ENCODE results near the gene IDE. TPM values are rescaled to one million over a fixed set of nuclear protein-coding genes. Genes with fewer than 3 reads are reported as not detected.

IDE gene
- total RNA-seq: 10 to 100 TPM; 38.8 to 95.2 (median 46.7) TPM

DNA sequence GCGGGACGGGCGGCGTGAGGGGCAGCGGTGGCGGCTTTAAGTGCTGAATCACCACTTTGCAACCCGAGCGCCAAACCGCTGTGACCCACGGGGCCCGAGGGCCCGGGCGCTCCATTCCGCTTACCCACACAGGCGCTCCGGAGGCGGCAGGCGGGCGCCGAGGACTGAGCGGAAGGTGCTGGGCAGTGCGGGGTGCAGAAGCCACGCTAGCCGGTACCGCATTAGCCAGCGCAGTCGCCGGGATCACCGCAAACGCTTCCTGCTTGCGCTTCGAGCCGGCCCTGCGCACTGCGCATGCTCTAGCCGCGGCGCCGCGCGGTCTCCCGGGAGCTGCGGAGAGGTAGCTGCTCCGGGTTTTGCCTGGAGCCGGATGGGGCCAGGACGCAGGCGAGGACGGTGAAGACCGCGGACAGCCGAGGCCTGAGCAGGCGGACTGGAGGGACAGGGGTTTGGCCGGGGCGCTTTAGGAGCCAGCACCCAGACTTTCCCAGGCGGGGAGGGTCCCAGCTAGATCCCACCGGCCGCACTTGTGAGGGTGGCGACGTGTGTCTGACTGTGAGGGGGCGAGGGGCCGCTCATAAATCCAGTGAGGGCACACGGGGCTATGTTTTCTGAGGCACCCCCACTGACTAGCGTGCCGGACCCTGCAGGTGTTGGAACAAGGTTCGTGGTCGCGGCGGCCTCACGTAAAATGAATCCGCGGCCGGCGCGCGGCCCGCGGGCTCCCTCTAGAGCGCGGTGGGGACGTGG is at the start of gene IDE:
Gene IDE, minus strand, starts transcription at position 296 of the 750 bp plus-strand sequence. Its CDS starts 74 bp downstream, at position 222.
- 0 to 1% methylated on average over 26 to 33 of the region's 80 CpGs for WGBS, 2 donors
- no peaks in the 10 kb centered on the region for H3K27me3 ChIP-seq
- intact Hi-C loops (cut with DNase I): loop anchor here (5.0 to 10.0 kb wide), 2 partner anchors 57 to 311 kb away; no protein-coding TSS in a partner anchor
- TF ChIP-seq, protein P1, sequence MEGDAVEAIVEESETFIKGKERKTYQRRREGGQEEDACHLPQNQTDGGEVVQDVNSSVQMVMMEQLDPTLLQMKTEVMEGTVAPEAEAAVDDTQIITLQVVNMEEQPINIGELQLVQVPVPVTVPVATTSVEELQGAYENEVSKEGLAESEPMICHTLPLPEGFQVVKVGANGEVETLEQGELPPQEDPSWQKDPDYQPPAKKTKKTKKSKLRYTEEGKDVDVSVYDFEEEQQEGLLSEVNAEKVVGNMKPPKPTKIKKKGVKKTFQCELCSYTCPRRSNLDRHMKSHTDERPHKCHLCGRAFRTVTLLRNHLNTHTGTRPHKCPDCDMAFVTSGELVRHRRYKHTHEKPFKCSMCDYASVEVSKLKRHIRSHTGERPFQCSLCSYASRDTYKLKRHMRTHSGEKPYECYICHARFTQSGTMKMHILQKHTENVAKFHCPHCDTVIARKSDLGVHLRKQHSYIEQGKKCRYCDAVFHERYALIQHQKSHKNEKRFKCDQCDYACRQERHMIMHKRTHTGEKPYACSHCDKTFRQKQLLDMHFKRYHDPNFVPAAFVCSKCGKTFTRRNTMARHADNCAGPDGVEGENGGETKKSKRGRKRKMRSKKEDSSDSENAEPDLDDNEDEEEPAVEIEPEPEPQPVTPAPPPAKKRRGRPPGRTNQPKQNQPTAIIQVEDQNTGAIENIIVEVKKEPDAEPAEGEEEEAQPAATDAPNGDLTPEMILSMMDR (IDR thresholded peaks at IDR 0.05): peak in 5 of 6 experiments; percentile 51 to 90 (median 77)
- TF ChIP-seq POLR2A (IDR thresholded peaks at IDR 0.05): peak; percentile 6 to 80
- peak within 1 kb of the TSS; percentile 60 to 76 (median 70) for H3K4me3 ChIP-seq (replicated peaks in 1 of 3)
- H3K9me3 ChIP-seq: no peaks in the 10 kb centered on the region
- peaks cover 21 to 22% of the 10 kb centered on the region in 2 donors for H3K4me1 ChIP-seq
- H3K36me3 ChIP-seq: no peaks in the 10 kb centered on the region
- peak; percentile 90 for DNase-seq
- H3K27ac ChIP-seq: peak within 1 kb of the TSS; percentile 32 to 97 (median 95)

DNA sequence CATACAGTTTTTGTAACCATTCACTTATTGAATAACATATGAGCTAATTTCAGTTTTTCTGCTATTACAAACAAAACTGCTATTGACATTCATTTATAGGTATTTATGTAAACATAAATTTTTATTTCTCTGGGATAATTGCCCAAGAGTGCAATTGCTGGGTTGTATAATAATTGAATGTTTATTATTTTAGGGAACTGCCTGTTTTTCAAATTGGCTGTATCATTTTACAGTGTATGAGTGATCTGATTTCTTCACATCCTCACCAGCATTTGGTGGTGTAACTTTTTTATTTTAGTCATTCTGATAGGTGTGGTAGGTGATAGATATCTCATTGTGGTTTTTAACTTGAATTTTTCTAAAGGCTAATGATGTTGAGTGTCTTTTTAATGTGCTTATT is 45.5 kb upstream of the IDE start:
- Histone ChIP-seq H3K4me3 (replicated peaks in 1 of 3) (no peak overlapping the region), H3K9me3 (no peaks in the 10 kb centered on the region), H3K27me3 (no peaks in the 10 kb centered on the region), H3K27ac (no peak overlapping the region), H3K4me1 (no peaks in the 10 kb centered on the region), H3K36me3 (no peaks in the 10 kb centered on the region)
- intact Hi-C loops (cut with DNase I): no loop called here
- no peak for TF ChIP-seq POLR2A (IDR thresholded peaks at IDR 0.05)
- TF ChIP-seq, protein P1 (IDR thresholded peaks at IDR 0.05): no peak
- no peak for DNase-seq

DNA sequence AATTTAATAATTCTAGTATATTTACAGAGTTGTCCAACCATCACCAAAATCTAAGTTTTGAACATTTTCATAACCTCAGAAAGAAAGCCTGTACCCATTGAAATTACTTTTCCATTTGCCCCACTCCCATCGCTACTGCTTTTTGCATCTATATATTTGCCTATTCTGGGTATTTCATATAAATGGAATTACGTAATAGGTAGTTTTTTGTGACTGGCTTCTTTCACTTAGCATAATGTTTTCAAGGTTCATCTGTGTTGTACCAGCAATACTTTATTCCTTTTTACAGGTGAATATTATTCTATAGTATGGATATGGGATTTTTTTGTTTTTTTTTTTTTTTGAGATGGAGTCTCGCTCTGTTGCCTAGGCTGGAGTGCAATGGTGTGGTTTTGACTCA is 41.6 kb upstream of the IDE start:
- Histone ChIP-seq H3K27me3 (no peaks in the 10 kb centered on the region), H3K9me3 (no peaks in the 10 kb centered on the region), H3K36me3 (no peaks in the 10 kb centered on the region), H3K27ac (no peak overlapping the region), H3K4me1 (no peaks in the 10 kb centered on the region), H3K4me3 (replicated peaks in 1 of 3) (no peak overlapping the region)
- TF ChIP-seq, protein P1 (IDR thresholded peaks at IDR 0.05): no peak
- intact Hi-C loops (cut with DNase I): no loop called here
- no peak for DNase-seq
- 97% methylated on average over 3 of the region's 3 CpGs for WGBS, 2 donors

DNA sequence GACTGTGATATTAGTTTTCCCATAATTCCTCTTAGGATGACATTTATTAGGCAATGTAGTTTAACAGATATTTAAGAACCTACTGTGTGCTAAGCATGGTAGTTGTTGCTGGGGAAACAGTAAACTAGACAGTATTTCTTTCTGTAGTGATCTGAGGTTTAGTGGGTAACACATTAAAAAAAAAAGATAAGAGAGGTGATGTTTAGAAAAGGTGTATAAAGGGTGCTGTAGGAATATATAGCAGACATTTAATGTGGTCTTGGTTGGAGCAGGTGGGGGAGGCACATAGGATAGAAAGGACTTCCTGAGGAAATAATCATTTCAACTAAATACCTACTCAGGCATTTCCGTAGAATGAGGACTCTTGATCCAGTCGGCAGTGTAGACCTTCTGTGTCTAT is 30.9 kb upstream of the IDE start:
- TF ChIP-seq POLR2A (IDR thresholded peaks at IDR 0.05): no peak
- TF ChIP-seq, protein P1 (IDR thresholded peaks at IDR 0.05): no peak
- 76 to 90% methylated on average over 2 of the region's 2 CpGs for WGBS, 2 donors
- H3K27me3 ChIP-seq: no peaks in the 10 kb centered on the region

DNA sequence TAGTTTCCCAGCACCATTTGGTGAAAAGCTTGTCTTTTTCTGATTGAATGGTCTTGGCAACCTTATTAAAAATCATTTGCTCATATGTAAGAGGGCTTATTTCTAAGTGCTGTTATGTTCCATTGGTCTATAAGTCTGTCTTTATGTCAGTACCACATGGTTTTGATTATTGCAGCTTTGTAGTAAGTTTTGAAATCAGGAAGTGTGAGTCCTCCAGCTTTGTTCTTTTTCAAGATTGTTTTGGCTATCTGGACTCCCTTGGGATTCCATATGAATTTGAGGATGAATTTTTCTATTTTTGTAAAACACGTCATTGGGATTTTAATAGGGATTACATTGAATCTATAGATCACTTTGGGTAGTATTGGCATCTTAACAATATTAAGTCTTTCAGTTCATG is 24.4 kb upstream of the IDE start:
- WGBS, 2 donors: 88 to 95% methylated on average over 1 of the region's 1 CpG
- Histone ChIP-seq H3K36me3 (no peaks in the 10 kb centered on the region), H3K27ac (no peak overlapping the region), H3K4me1 (peaks cover 2 to 5% of the 10 kb centered on the region in 2 donors), H3K4me3 (replicated peaks in 1 of 3) (no peak overlapping the region), H3K9me3 (no peaks in the 10 kb centered on the region), H3K27me3 (no peaks in the 10 kb centered on the region)
- intact Hi-C loops (cut with DNase I): loop anchor here (10.0 kb wide), 1 partner anchor 86 kb away; the partner anchor contains the start of gene HHEX
- TF ChIP-seq POLR2A (IDR thresholded peaks at IDR 0.05): no peak
- TF ChIP-seq, protein P1 (IDR thresholded peaks at IDR 0.05): no peak
- no peak for DNase-seq

More for the DNA sequence above, 30.9 kb upstream of the IDE start:
- Histone ChIP-seq H3K4me1 (no peaks in the 10 kb centered on the region), H3K4me3 (replicated peaks in 1 of 3) (no peak overlapping the region), H3K9me3 (no peaks in the 10 kb centered on the region), H3K27ac (no peak overlapping the region), H3K36me3 (no peaks in the 10 kb centered on the region)
- DNase-seq: no peak
- intact Hi-C loops (cut with DNase I): no loop called here
